Inflammatory macrophage treated with lipopolysaccharide for 1 hour (primary cell): ENCODE results near the gene YIPF2.
"Not testable (repeated sequence)": the region's sequence is repeated elsewhere in the genome, so short reads cannot be mapped to it uniquely, and the experiment has no call there.

Source experiments
- DNase-seq, 2 donors: peaks; one replicate each; pipeline ENCODE4 v3.0.0-alpha.2; 2020 to 2022

Gene YIPF2

GRCh38 chr19:10928563-10929401, at the start of gene YIPF2, which contains the start of gene TIMM29:
TSS of gene YIPF2 (minus strand) at chr19:10928639. CDS start at chr19:10928410, 229 bp downstream.
TSS of gene TIMM29 (plus strand) at chr19:10928811. CDS start at chr19:10928823, 12 bp downstream.
- DNase-seq = peak; percentile 97 to 98

GRCh38 chr19:10977742-10978092, 49.3 kb upstream of the YIPF2 start:
- no peak for DNase-seq

- DNase-seq = no peak
Measured at GRCh38 chr19:10976131-10976892, 47.9 kb upstream of the YIPF2 start.

- no peak for DNase-seq
Measured at GRCh38 chr19:10975374-10976130, 47.1 kb upstream of the YIPF2 start.

GRCh38 chr19:10971107-10971726, 42.8 kb upstream of the YIPF2 start:
- DNase-seq = no peak

- DNase-seq = no peak
Measured at GRCh38 chr19:10968527-10969135, 40.2 kb upstream of the YIPF2 start.

- DNase-seq = no peak
Measured at GRCh38 chr19:10966809-10967208, 38.4 kb upstream of the YIPF2 start.

- no peak for DNase-seq
Measured at GRCh38 chr19:10965398-10965797, 37.0 kb upstream of the YIPF2 start.

GRCh38 chr19:10964903-10965302, 36.5 kb upstream of the YIPF2 start:
- DNase-seq = no peak

GRCh38 chr19:10963865-10964264, 35.4 kb upstream of the YIPF2 start:
- no peak for DNase-seq

GRCh38 chr19:10962863-10963262, 34.4 kb upstream of the YIPF2 start:
- no peak for DNase-seq

- DNase-seq = no peak
Measured at GRCh38 chr19:10961073-10961860, 32.8 kb upstream of the YIPF2 start.

GRCh38 chr19:10960314-10961072, 32.1 kb upstream of the YIPF2 start, which contains the start of gene SMARCA4:
TSS of gene SMARCA4 (plus strand) at chr19:10961030. CDS start at chr19:10984152, 23,122 bp downstream.
- peak; percentile 95 to 98 for DNase-seq

GRCh38 chr19:10959277-10959968, 31.0 kb upstream of the YIPF2 start:
- not testable (repeated sequence) for DNase-seq

- no peak for DNase-seq
Measured at GRCh38 chr19:10952809-10953208, 24.4 kb upstream of the YIPF2 start.

- peak in 1 of 2 donors; percentile 13 for DNase-seq
Measured at GRCh38 chr19:10946958-10947657, 18.7 kb upstream of the YIPF2 start.

GRCh38 chr19:10945264-10945663, 16.8 kb upstream of the YIPF2 start:
- no peak for DNase-seq

GRCh38 chr19:10943412-10943811, 15.0 kb upstream of the YIPF2 start:
- DNase-seq = not testable (repeated sequence)

- DNase-seq = not testable (repeated sequence)
Measured at GRCh38 chr19:10941649-10942048, 13.2 kb upstream of the YIPF2 start.
